Ureter (tissue), 1 donor: ENCODE results near the gene FAH. TPM values are rescaled to one million over a fixed set of nuclear protein-coding genes. Genes with fewer than 3 reads are reported as not detected.
"Not testable (repeated sequence)": the region's sequence is repeated elsewhere in the genome, so short reads cannot be mapped to it uniquely, and the experiment has no call there.

Experiments used
- DNase-seq: peaks from one replicate; pipeline ENCODE4 v3.0.0-alpha.2; 2020; ENCODE audit warnings: low spot score
- total RNA-seq: library from RNA; stranded (reverse); gene quantifications from one replicate; pipeline ENCODE4 v1.2.4, GENCODE V29; 2023
- donor health status: DM: yes; HTN: yes; CAD: no.

The FAH gene
- 34.9 TPM for total RNA-seq

DNA sequence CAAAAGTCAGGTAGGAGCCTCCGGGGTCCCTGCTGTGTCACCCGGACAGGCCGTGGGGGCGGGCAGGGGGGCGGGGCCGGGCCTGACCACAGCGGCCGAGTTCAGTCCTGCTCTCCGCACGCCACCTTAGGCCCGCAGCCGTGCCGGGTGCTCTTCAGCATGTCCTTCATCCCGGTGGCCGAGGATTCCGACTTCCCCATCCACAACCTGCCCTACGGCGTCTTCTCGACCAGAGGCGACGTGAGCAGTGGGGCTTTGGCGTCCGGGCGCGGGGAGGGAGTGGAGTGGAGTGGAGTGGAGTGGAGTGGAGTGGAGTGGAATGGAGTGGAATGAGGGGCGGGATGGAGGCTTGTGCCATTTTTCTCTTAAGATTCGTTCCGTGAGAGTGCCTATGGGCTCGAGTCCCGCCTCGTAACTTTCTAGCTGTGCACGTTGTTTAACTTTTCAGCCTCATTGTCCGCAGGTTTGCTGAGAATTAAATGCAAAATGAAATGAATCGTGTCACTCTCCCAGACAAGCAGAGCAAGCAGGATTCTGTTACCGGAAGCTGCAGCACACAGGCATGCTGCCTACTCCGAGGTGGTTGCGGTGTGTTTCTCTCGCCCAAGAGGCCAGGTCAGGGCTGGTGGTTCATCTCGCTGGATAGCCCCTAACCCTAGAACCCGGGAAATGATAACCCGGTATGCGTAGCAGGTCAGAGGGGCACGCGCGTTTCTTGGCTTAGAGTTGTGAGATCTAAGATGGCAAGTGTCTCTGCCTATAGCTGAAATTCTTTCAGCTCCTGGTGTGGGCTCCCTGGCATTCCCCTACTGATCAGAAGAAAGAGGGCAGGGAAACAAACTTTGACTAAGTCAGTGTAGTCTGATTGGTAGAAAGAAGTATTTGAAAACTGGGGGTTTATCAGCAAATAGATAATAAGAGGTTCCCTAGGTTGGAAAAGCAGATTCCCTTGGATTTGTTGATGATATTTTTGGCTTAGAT lies at the start of gene FAH:
TSS of gene FAH (plus strand) at position 104 of the 981 bp plus-strand sequence. CDS start at position 160, 56 bp downstream.
- peak; percentile 73 for DNase-seq

DNA sequence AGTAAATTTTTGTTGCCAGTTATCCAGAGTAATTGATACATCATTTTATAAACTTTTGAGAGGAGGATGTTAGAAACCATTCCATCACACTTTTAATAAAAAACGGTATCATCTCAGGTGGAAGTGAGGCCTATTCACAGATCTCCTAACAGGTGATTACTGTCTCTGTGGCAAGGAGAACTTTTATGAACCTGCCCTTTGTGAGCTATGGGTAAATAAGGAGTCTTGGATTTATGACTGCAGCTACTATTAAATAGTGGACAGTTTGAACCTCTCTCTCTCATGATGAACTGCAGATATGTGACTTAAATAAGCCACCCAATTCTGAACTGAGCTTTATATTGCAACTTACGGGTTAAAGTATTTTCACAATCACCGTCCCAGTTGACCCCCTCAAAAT lies 47.6 kb upstream of the FAH start:
- no peak for DNase-seq

- DNase-seq = no peak
Observed at GRCh38 chr15:80105595-80105994, 47.2 kb upstream of the FAH start.

DNA sequence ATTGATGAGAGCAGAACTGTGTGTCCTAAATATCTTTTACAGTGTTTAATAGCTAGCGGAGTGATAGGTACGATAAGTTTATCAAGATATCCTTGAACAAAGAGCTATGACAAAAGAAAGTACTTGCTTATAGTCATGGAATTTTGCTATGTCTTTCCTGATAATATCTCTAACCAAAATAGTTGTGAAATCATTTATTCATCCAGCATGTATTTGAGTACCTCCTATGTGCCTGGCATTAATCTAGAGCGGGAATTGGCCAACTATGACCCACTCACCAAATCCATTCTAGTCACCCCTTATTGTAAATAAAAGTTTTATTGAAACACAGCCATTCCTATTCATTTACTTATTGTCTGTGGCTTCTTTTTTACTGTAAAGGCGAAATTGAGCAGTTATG lies 46.7 kb upstream of the FAH start:
- no peak for DNase-seq

DNA sequence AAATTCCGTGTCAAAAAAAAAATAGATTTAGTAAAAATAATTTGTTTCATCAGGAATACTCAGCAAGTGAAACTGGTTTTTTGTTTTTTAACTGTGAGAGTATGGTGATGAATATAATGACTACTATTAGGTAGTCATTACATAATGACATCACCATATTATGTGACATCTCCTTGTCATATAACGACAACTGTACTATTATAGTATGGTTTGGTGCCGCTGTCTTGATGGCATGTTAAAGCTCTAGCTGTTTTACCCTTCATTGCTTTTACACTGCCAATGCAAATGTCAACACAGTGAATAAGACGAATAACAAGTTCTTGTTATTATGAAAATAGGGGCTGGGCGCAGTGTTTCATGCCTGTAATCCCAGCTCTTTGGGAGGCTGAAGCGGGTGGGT lies 45.6 kb upstream of the FAH start:
- DNase-seq = no peak

- DNase-seq = no peak
Observed at GRCh38 chr15:80107774-80108173, 45.0 kb upstream of the FAH start.

GRCh38 chr15:80109388-80109787 lies 43.4 kb upstream of the FAH start:
- DNase-seq = no peak

DNA sequence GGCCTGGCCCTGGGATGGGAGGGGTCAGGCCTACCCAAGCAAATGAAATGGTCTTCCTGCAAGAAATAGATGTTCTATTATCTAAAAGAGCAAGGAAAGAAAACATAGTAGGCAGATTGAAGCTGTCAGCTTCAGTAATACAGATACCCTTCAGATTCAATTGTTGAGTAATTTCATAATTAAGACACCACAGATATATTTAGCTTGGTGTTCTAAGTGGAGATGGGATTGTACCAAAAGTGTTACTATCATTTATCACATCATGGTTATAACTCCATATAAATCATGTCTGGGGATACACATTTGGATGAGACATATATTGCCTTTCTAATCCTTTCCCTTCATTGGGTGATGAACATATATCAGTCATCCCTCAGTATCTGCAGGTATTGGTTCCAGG lies 41.9 kb upstream of the FAH start:
- no peak for DNase-seq

GRCh38 chr15:80114114-80114513 lies 38.7 kb upstream of the FAH start:
- no peak for DNase-seq

GRCh38 chr15:80115021-80115420 lies 37.8 kb upstream of the FAH start:
- DNase-seq = no peak

DNA sequence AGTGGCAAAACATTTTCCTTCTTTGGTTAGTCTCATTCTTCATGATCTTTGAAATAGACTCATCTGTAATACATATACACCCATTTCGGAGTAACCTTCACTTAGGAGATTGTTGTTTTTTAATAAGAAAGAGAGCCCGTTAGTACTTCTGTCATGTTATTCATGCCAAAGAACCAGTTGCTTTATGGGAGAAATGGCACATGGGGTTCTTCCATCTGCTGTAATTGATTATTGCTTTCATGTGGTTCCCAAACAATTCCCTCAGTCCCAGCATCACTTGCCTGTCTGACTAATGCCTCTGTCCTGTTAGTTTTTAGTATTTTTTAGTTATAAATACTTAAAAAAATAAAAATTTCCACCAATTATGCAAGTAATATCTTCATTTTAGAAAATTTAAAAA lies 33.8 kb upstream of the FAH start:
- no peak for DNase-seq

GRCh38 chr15:80120636-80121035 lies 32.2 kb upstream of the FAH start:
- no peak for DNase-seq

DNA sequence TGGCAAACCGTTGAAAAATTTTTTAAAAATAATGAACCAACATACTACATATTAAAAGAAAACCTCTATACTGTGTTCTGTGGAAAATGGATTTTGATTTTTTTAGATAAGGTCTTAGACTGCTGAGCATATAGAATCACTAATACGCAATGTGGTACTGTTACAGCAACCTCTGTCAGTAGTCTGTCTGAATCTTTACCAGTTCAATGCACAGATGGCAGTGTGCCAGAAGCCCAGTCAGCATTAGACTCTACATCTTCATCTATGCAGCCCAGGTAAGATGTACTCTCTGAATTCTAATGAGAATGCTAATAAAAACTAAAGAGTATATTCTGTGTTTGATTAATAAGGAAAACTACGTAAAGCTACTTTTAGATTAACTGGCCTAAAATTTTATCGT lies 31.3 kb upstream of the FAH start:
- DNase-seq = no peak

DNA sequence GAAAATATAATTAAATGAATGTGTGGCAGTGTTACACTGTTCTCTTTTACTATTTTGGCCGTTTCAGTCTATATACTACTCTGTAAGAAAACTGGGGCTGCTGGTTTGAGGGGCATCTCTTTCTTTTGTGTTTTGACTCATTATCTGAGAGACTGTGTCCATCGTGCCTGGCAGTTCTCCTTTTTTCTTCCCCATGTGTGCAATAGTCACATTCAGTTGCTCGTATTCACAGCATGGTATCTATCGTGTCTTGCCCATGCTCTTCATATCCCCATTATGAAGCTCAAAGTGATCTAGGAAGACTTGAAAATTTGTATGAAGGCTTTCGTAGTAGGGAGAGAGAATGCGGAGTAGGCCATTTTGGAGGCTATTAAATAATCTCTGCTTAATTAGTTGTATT lies 29.8 kb upstream of the FAH start:
- DNase-seq = no peak

DNA sequence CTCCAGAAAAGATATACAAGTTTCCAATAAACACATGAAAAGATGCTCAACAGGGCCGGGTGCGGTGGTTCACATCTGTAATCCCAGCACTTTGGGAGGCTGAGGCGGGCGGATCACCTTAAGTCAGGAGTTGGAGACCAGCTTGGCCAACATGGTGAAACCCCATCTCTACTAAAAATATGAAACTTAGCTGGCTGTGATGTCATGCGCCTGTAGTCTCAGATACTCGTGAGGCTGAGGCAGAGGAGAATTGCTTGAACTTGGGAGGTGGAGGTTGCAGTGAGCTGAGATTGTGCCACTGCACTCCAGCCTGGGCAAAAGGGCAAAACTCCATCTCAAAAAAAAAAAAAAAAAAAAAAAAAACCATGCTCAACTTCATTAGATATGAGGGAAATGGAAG lies 25.5 kb upstream of the FAH start:
- DNase-seq = not testable (repeated sequence)

- DNase-seq = no peak
Observed at GRCh38 chr15:80127911-80128310, 24.9 kb upstream of the FAH start.

DNA sequence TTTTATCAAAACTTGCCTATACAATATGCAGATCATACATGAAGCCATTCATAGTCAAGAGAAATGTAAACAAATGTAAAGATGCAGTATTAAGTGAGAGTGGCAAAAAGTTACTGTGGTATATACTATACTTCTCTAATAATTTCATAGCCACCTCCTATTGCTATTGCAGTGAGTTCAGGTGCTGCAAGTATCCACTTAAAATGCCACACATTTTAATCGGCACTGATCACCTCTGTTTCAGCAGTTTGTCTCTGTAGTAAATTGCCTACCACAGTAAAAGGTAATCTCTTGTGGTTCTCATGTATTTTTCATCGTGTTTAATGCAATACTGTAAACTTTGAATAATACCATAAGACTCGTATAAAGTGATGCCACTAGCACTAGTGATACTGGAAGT lies 20.4 kb upstream of the FAH start:
- DNase-seq = no peak

DNA sequence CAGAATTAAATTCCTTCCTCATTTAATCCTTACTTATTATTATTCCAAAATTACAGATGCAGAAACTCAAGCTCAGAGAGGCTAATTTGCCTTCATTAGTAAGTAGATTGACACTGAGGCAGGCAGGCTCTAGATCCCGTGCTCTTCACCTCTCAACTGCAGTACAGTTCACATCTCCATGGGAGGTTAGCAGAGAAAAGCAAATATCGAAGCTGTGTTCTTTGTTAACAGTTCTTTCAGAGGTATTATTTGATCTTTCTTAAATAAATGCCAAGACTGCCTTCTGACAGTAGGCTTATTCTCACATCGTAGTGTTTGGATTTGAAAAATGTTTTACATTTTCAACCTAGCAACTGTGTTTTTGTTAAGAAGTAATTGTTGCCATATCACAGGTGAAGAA lies 15.9 kb upstream of the FAH start:
- DNase-seq = no peak

GRCh38 chr15:80138961-80139360 lies 13.8 kb upstream of the FAH start:
- DNase-seq = no peak

- DNase-seq = no peak
Observed at GRCh38 chr15:80140909-80141308, 11.9 kb upstream of the FAH start.

DNA sequence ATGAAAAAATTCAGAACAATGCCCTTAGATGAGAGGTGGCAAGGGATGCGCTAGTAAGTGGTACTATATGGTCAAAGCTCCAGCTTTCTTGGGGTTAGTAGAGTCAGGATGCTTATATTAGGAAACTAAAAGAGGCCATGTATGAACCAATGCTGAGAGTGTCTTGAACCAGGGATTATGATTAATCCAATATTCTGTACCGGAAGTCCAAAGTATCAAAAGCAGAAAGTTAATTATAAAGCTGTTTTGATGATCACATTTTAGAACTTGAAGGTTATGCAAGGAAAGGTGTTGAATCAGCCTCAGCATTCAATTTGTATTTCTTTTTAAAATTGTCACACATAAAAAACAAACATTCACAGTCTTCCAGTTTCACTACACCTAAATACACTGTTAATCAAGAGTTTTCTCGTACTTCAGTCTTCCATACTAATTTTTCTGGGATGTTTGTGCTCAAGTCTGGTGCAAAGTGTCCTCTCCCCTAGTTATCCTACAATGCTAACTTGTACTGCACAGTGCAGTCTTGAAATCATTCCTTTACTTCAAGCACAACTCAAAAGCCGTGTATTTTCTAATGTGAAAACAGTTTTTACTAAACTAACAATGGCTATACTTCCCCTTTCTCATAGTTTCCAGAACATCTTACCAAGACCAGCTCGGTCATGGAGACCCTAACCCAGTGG lies 10.7 kb upstream of the FAH start:
- no peak for DNase-seq

- DNase-seq = no peak
Observed at GRCh38 chr15:80142646-80143045, 10.2 kb upstream of the FAH start.

GRCh38 chr15:80151148-80151547 lies 1.7 kb upstream of the FAH start:
- no peak for DNase-seq
